ENCODE measurements around the gene HOXB2.

DNA sequence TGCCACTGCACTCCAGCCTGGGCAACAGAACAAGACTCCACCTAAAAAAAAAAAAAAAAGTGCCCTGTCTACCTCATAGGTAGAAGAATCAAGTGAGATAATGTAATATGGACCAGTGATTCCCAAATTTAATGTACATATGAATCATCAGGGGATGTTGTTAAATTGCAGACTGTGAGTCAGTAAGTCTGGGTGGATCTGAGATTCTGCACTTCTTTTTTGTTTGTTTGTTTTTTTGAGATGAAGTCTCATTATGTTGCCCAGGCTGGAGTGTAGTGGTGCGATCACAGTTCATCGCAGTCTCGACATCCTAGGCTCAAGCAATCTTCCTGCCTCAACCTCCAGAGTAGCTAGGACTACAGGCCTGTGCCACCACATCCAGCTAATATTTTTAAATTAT lies 45.7 kb downstream of the HOXB2 start:
- TF ChIP-seq, protein P1, sequence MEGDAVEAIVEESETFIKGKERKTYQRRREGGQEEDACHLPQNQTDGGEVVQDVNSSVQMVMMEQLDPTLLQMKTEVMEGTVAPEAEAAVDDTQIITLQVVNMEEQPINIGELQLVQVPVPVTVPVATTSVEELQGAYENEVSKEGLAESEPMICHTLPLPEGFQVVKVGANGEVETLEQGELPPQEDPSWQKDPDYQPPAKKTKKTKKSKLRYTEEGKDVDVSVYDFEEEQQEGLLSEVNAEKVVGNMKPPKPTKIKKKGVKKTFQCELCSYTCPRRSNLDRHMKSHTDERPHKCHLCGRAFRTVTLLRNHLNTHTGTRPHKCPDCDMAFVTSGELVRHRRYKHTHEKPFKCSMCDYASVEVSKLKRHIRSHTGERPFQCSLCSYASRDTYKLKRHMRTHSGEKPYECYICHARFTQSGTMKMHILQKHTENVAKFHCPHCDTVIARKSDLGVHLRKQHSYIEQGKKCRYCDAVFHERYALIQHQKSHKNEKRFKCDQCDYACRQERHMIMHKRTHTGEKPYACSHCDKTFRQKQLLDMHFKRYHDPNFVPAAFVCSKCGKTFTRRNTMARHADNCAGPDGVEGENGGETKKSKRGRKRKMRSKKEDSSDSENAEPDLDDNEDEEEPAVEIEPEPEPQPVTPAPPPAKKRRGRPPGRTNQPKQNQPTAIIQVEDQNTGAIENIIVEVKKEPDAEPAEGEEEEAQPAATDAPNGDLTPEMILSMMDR (conservative IDR thresholded peaks at IDR 0.05; ENCODE audit: low read length), result no peak
- no peak for TF ChIP-seq EZH2phosphoT487 (IDR thresholded peaks at IDR 0.05; ENCODE audit: borderline replicate concordance, low read depth, low read length)
